Activated CD8-positive, alpha-beta T cell treated with anti-CD3 and anti-CD28 coated beads for 36 hours (primary cell): ENCODE results near the gene GPR62. TPM values are rescaled to one million over a fixed set of nuclear protein-coding genes. Genes with fewer than 3 reads are reported as not detected.

Source experiments
- ATAC-seq: fragments of 200-7000 bp; cut with Tn5 transposase; one replicate; pipeline ENCODE4 v1.10.0; 2021; ENCODE audit warnings: mild to moderate bottlenecking, moderate library complexity
- CTCF ChIA-PET: fragments of 350-600 bp; sonication (Branson Sonifier 250); formaldehyde crosslinking; loops from one replicate; lab custom pipeline; 2021; ENCODE audit warnings: antibody characterized with exemption; lab: Charles Lee
- POLR2A ChIA-PET: fragments of 350-600 bp; sonication (Branson Sonifier 250); formaldehyde crosslinking; loops from one replicate; lab custom pipeline; 2021; ENCODE audit warnings: antibody characterized with exemption; lab: Charles Lee
- DNase-seq: peaks from one replicate; pipeline ENCODE4 v3.0.0-alpha.2; 2020
- H3K27ac Mint-ChIP-seq: one replicate; pipeline ENCODE4 v1.8.0; 2021; ENCODE audit warnings: mild to moderate bottlenecking, mixed read lengths
- H3K27me3 Mint-ChIP-seq: one replicate; pipeline ENCODE4 v1.8.0; 2021; ENCODE audit warnings: mixed read lengths
- H3K36me3 Mint-ChIP-seq: one replicate; pipeline ENCODE4 v1.8.0; 2021; ENCODE audit warnings: low read depth, mixed read lengths
- H3K4me1 Mint-ChIP-seq: one replicate; pipeline ENCODE4 v1.8.0; 2021; ENCODE audit warnings: low read depth, mixed read lengths
- H3K4me3 Mint-ChIP-seq: one replicate; pipeline ENCODE4 v1.8.0; 2021; ENCODE audit warnings: mild to moderate bottlenecking, moderate library complexity, mixed read lengths
- H3K9me3 Mint-ChIP-seq: one replicate; pipeline ENCODE4 v1.8.0; 2021; ENCODE audit warnings: mixed read lengths
- CTCF ChIP-seq: fragments of 200-600 bp; IDR thresholded peaks from one replicate; pipeline ENCODE4 v1.8.0; 2022; ENCODE audit warnings: antibody characterized with exemption, mild to moderate bottlenecking
- intact Hi-C: fragments of 100-400 bp; cut with micrococcal nuclease; formaldehyde crosslinking; loops from one replicate; pipeline ENCODE4 v1.10.0; 2022
- total RNA-seq, 2 experiments: library from RNA; stranded (reverse); gene quantifications; one replicate each; pipeline ENCODE4 v1.2.3, GENCODE V29; 2021

Gene GPR62
- total RNA-seq, 2 experiments from 2014 or later: not detected

- no peak overlapping the region for H3K4me3 Mint-ChIP-seq
- H3K36me3 Mint-ChIP-seq: peaks cover 44% of the 10 kb centered on the region
- no peaks in the 10 kb centered on the region for H3K27me3 Mint-ChIP-seq
- POLR2A ChIA-PET: interaction anchor here (1.2 to 1.8 kb wide), 2 partner anchors 8 to 27 kb away, joined by 4 to 7 read pairs; no protein-coding TSS in a partner anchor
- H3K9me3 Mint-ChIP-seq: no peaks in the 10 kb centered on the region
- peaks cover 13% of the 10 kb centered on the region for H3K4me1 Mint-ChIP-seq
- TF ChIP-seq CTCF: no peak
- CTCF ChIA-PET: no interaction called here
- intact Hi-C loops: no loop called here
- ATAC-seq: no peak
- H3K27ac Mint-ChIP-seq: no peak overlapping the region
- DNase-seq: no peak
Measured at GRCh38 chr3:51934991-51935885, 19.9 kb upstream of the GPR62 start.

- no peaks in the 10 kb centered on the region for H3K27me3 Mint-ChIP-seq
- peaks cover 51% of the 10 kb centered on the region for H3K36me3 Mint-ChIP-seq
- CTCF ChIA-PET: no interaction called here
- DNase-seq (no peak), ATAC-seq (no peak)
- POLR2A ChIA-PET: interaction anchor here (1.3 kb wide), 1 partner anchor 33 kb away, joined by 3 read pairs; no protein-coding TSS in a partner anchor
- intact Hi-C loops: no loop called here
- peaks cover 20% of the 10 kb centered on the region for H3K4me1 Mint-ChIP-seq
- H3K27ac Mint-ChIP-seq: no peak overlapping the region
- no peak for TF ChIP-seq CTCF
- H3K9me3 Mint-ChIP-seq: no peaks in the 10 kb centered on the region
- no peak overlapping the region for H3K4me3 Mint-ChIP-seq
Measured at GRCh38 chr3:51935886-51936755, 19.1 kb upstream of the GPR62 start.

- POLR2A ChIA-PET: interaction anchor here (1.0 to 1.4 kb wide), 3 partner anchors 11 to 58 kb away, joined by 3 to 6 read pairs (median 3); no protein-coding TSS in a partner anchor
- Mint-ChIP-seq H3K27ac (no peak overlapping the region), H3K36me3 (peaks cover 46% of the 10 kb centered on the region), H3K9me3 (no peaks in the 10 kb centered on the region), H3K4me3 (no peak overlapping the region), H3K4me1 (peaks cover 20% of the 10 kb centered on the region), H3K27me3 (no peaks in the 10 kb centered on the region)
- CTCF ChIA-PET: no interaction called here
- ATAC-seq (no peak), DNase-seq (no peak)
- TF ChIP-seq CTCF: no peak
- intact Hi-C loops: no loop called here
Measured at GRCh38 chr3:51937014-51937413, 18.2 kb upstream of the GPR62 start.

- Mint-ChIP-seq H3K36me3 (peaks cover 44% of the 10 kb centered on the region), H3K9me3 (no peaks in the 10 kb centered on the region), H3K27ac (no peak overlapping the region), H3K27me3 (no peaks in the 10 kb centered on the region), H3K4me3 (no peak overlapping the region), H3K4me1 (peaks cover 25% of the 10 kb centered on the region)
- no peak for ATAC-seq
- CTCF ChIA-PET: no interaction called here
- intact Hi-C loops: no loop called here
- POLR2A ChIA-PET: interaction anchor here (0.9 to 1.4 kb wide), 3 partner anchors 11 to 101 kb away, joined by 3 to 6 read pairs (median 3); no protein-coding TSS in a partner anchor
- TF ChIP-seq CTCF: no peak
- DNase-seq: no peak
Measured at GRCh38 chr3:51937611-51938450, 17.4 kb upstream of the GPR62 start.
